Measurements from ENCODE around the gene GPC3.
A peak's percentile ranks its signal among the peaks of the same experiment; 100 is the strongest.
"Not testable (repeated sequence)": the region's sequence is repeated elsewhere in the genome, so short reads cannot be mapped to it uniquely, and the experiment has no call there.

The GPC3 gene

DNA sequence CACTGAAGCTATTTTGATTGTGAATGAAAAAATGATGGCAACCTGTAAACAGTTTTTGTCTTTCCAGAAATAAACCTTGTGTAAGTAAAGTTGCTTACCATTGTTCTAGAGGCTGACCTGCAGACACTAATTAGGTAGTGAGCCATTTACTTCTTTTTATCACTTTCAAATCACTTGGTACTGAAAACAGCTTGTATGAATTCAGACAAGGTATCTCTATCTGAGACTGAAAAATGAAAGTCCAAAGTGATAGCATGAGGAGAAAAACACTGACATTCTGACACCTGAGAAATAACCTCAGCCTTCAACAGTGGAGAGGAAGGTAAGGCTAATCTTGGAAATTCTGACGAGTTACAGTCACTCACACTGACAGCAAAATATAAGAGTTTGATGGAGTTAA lies 238.8 kb downstream of the GPC3 start:
- no peak for DNase-seq

DNA sequence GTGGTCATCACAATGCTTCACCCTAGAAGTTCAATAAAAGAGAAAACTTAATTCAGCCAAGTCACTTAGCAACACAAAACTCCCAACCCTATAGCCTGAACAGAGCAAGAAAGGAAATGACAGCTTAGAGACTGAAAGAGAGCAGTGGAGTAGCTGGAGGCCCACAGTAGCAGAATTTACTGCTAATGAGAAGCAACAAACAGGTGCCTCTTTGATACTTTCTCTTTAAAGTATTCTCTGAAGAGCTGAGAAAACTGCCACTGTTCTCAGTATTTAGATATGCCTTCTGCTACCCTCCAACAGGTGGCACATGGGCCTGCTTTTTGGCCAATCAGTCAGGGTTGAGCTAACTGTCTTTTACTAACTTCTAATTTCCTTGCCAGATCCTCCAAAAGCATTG lies 240.0 kb downstream of the GPC3 start:
- no peak for DNase-seq

GRCh38 chrX:133742602-133743305 lies 242.6 kb downstream of the GPC3 start:
- DNase-seq, result no peak

DNA sequence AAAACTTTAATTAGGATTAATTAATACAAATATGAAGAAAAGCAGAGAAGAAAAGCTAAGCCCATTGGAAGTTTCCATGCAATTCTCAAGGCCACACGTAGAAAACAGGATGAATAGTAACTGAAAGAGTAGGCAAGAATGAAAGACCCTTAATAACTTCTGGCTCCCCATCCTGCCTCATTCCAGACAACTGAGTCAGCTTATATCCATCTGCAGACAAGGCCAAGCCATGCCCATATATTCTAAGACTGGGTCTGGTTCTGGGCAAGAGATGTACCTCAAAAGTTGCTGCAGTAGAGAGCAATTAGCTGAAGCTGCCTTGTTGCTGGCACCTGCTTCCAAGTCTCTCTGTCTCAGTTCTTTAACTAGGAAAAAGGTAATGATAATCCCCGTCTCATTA lies 244.1 kb downstream of the GPC3 start:
- DNase-seq, result peak; percentile 6

DNA sequence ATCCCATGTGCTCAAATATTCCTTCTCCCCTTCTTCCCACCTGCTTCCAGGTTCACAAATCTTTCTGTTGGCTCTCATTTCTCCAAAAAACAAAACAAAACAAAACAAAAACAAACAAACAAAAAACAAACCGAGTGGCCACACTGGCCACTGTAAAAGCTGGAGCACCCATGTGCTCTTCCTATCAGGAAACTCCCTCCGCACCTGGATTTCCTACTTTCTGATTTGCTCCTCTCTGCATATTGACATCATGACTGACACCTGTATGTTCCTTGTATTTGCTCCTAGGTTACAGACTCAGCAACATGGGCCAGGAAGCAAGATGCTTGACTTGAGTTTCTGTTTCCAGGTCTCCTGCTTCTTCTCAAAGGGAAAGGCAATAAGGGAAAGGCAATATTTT lies 258.8 kb downstream of the GPC3 start:
- no peak for DNase-seq

- DNase-seq, result peak; percentile 58
Measured at GRCh38 chrX:133726211-133726630, 259.2 kb downstream of the GPC3 start.

DNA sequence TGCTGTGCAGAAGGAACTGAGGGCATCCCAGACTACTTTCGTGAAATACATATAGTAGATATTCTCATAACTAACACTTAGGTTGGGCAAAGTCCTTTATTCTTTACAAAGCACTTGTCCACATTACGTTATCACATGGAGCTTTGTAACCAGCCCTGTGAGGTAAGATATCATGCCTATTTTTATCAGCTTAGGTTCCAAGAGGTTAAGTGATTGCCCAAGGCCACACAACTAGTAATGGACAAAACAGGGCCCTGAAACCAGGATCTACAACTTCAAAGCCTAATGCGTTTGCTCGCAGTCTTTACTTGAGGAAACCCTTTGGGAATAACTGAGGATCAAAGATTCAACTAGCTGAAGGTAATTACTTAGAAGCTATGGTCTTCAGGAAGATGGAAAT lies 261.5 kb downstream of the GPC3 start:
- no peak for DNase-seq

- DNase-seq, result no peak
Measured at GRCh38 chrX:133722756-133723155, 262.6 kb downstream of the GPC3 start.

- not testable (repeated sequence) for DNase-seq
Measured at GRCh38 chrX:133720269-133720668, 265.1 kb downstream of the GPC3 start.

GRCh38 chrX:133715715-133716114 lies 269.7 kb downstream of the GPC3 start:
- DNase-seq, result no peak

DNA sequence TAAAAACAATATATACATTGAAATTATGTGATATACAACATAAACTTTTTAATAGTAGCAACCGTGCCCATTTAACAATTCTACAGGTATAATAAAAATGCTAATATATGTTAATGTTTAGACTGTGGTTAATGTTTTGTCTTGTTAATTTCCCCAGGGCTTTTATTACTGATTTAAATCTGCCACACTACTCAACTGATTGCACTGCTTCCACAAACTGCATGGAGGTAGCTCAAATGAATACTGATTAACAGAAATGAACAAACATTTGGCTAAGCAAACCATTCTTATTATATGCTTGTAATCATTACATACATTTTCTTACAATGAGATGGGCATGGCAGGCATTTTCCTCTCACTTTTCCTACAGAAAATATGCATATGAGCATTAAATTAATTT lies 275.9 kb downstream of the GPC3 start:
- DNase-seq, result no peak

- no peak for DNase-seq
Measured at GRCh38 chrX:133706890-133707289, 278.5 kb downstream of the GPC3 start.

- no peak for DNase-seq
Measured at GRCh38 chrX:133702230-133702629, 283.2 kb downstream of the GPC3 start.

GRCh38 chrX:133699023-133699728 lies 286.2 kb downstream of the GPC3 start:
- DNase-seq, result no peak

- DNase-seq, result no peak
Measured at GRCh38 chrX:133698298-133698697, 287.1 kb downstream of the GPC3 start.

- no peak for DNase-seq
Measured at GRCh38 chrX:133697656-133698055, 287.7 kb downstream of the GPC3 start.

DNA sequence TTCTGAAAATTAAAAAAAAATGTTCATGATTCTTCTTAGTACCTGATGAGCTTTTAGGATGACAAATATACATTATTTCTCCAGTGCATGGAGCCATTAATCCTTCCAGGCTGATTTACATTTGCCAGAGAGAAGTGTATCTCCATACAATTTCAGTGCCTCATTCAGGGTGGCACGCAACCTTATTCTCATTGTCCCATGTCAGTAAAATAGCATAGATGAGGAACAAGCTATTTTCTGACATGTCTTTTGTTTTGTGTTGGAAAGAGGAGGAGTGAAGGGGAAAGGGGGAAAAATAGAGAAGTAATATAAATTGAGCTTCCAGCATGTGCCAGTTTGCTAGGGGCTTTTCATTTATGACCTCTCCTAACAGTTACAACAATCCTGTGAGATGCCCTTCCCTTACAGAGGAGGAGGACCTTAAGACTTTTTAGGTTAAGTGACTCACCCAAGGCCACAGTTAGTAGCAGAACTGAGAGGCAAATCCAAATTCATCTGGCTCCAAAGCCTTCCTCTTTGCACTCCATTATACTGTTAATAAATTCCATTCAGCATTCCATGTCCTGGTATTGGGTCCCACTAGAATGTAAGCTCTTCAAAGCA lies 295.3 kb downstream of the GPC3 start:
- DNase-seq, result no peak

- DNase-seq, result no peak
Measured at GRCh38 chrX:133685822-133686221, 299.6 kb downstream of the GPC3 start.

DNA sequence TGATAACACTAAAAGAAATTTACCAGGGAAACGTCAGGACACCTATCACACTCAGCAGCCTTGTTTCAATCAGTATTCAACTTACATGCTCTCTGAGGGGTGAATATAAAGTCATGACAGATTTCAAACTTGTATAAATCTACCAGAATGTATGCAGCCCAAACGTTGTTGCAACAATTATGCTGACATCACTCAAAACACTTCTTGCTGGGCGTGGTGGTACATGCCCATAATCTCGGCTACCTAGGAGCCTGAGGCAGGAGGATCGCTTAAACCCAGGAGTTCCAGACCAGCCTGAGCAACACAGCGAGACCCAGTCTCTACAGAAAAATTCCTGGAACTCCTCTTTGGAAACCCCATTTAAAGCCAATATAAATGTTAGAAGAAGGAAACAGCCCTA lies 303.5 kb downstream of the GPC3 start:
- DNase-seq, result no peak

DNA sequence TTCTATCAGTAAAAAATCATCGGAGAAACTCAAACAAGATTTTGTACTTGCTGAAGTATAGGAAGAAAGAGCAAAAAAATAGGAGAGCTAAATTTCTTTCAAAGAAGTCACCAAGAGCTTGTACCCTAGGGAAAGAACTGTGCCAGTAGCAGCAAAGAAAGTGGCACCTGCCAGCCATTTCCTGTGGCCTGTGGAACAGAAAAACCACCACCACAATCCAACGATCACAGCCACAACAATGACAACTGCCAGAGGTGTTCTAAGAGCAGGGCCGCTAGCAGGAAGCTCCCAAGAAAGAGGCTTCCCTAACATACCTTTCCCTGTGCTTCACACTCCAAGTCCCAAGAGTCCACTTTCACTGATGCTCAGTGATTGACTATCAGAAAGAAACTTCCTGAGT lies 304.0 kb downstream of the GPC3 start:
- DNase-seq, result no peak

- no peak for DNase-seq
Measured at GRCh38 chrX:133677123-133678063, 308.0 kb downstream of the GPC3 start.

DNA sequence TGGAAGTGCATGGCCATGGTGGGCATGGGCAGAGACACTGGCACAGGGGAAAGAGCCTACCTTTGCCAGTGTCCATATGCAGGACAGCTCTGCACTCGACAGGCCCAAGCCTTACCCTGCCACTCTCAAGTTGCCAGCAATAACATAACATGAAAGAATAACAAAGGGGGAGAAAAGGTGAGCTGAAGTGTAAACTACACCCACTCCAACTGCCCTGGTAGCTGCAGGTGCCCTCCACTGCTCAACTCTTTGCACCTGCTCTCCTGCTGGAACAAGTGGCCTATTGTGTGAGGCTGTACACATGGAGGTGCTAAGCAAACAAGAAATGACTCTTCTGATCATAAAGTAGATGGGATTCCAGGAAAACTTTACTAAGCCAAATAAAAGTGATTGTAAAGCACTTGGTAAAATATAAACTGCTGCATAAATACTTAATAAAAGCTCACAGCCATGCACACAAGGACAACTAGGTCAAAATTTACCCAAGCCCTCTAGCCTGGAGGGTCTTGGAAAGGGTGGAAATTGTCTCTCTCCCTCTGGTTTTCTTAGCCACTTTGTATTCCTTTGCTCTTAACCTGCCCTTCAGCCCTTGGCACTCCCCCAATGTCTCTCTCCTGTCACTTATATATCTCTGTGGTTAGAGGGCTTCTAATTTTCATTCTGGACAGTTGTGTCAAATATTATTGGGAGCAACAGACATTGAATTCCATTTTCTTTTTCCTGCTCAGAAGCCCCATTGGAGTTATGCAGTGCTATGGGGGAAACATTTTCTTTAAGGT lies 308.9 kb downstream of the GPC3 start:
- no peak for DNase-seq

All from EL (cell line).